H1 (cell line): ENCODE data around the gene LDLRAD3. TPM values are rescaled to one million over a fixed set of nuclear protein-coding genes. Genes with fewer than 3 reads are reported as not detected.

Experiments
- ASH2L ChIP-seq: fragments of 200-600, 300-600 bp; sonication (generic); IDR thresholded peaks from one replicate; pipeline ENCODE4 v1.7.1; 2017; ENCODE audit warnings: low read length
- EGR1 ChIP-seq: IDR thresholded peaks from 2 replicates; pipeline ENCODE4 v1.6.1; 2011; ENCODE audit warnings: low read depth, low read length, borderline replicate concordance
- HDAC2 ChIP-seq, 2 experiments: fragments of 300-600 bp in 1 of 2; sonication (generic) in 1 of 2; IDR thresholded peaks; 2 replicates each; pipeline ENCODE4 v1.6.1; 2011 to 2012; ENCODE audit warnings: low read depth in 2 of 2, low read length in 2 of 2, mild to moderate bottlenecking in 2 of 2, moderate library complexity in 2 of 2, borderline replicate concordance in 1 of 2, inconsistent platforms in 1 of 2
- KDM1A ChIP-seq: fragments of 200-600, 300-600 bp; sonication (generic); IDR thresholded peaks from 2 replicates; pipeline ENCODE4 v1.7.1; 2016; ENCODE audit warnings: mild to moderate bottlenecking, low read length, borderline replicate concordance
- KDM4A ChIP-seq: IDR thresholded peaks from one replicate; pipeline ENCODE4 v1.7.1; 2012; ENCODE audit warnings: low read depth, mild to moderate bottlenecking, moderate library complexity, low read length, inconsistent platforms; ENCODE audit not compliant: severe bottlenecking
- RAD21 ChIP-seq, 2 experiments: IDR thresholded peaks in 1 of 2; conservative IDR thresholded peaks in 1 of 2; 2 replicates each; pipeline ENCODE4 v1.6.1; 2011; ENCODE audit warnings: low read depth in 2 of 2, low read length in 2 of 2, improper control_type of control experiment in 1 of 2, inconsistent platforms in 1 of 2, mild to moderate bottlenecking in 1 of 2, moderate library complexity in 1 of 2
- polyA plus RNA-seq, 7 experiments: library from polyadenylated mRNA; depleted of rRNA in 3 of 7; stranded (reverse) in 5 of 7; unstranded in 2 of 7; fragments of >200 nt in 5 of 7; fragments of 200-250 nt in 2 of 7; gene quantifications; 1 replicate in 5 of 7; 2 replicates in 1 of 7; 4 replicates in 1 of 7; pipeline versions ENCODE4 v1.2.1 to v1.2.3, GENCODE V29; 2011 to 2013; ENCODE audit warnings: missing spikeins in 2 of 7, mixed read lengths in 2 of 7
- total RNA-seq: library from RNA; stranded (reverse); fragmentation: NEBNext Ultra II Directional; extraction: Animal tissue kit (Norgen Biotek cat#: 25700); gene quantifications from 2 replicates; pipeline ENCODE4 v1.2.1, GENCODE V29; 2021
- TF ChIP-seq, protein P1 (sequence below): IDR thresholded peaks from 2 replicates; pipeline ENCODE4 v1.6.1; 2012; ENCODE audit warnings: inconsistent platforms

The LDLRAD3 gene
- total and polyA plus RNA-seq, 2 of the 8 experiments (the other 6 are each of a cell fraction or from before 2014, with no cell fraction given): 18.6 to 22.8 TPM

DNA sequence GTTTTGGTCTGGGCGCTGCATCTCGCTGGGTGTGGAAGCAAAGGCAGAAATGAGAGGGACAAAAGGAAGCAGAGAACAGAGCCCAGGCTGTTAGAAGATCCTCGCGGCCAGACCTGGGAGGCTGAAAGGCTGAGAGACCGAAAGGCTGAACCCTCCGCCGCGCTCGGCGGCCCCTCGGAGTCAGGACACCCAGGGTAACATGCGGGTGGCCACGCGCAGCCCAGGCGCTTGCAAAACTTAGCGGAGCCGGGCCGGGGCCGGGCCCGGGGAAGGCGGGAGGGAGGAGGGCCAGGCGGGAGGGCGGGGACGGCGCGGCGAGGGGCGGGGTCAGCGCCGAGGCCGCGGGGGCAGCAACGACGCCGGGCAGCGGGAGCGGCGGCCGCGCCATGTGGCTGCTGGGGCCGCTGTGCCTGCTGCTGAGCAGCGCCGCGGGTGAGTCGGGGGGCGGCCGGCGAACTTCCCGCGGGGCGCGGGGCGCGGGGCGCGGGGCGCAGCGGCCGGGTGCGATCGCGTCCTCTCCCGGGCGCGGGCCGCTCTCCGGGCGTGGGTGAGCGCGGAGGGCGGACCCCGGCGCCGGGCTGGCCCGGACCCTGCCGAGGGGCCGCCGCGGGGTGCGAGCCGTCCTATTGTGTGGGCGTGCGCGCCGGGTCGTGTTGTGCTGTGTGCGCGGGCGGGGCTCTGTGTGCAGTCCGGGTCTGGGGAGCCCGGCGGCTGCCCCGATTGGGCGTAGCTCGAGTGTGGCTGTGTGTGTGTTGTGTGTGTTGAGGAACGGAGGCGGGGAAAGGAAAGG is at the start of gene LDLRAD3 (continued):
- TF ChIP-seq RAD21 (IDR thresholded peaks at IDR 0.05 in 1 of 2, conservative IDR thresholded peaks at IDR 0.05 in 1 of 2; ENCODE audit: low read depth in 2 of 2, low read length in 2 of 2): peak in 1 of 2 experiments; percentile 25; a peak in 1 of 4 replicates
- TF ChIP-seq, protein P1, sequence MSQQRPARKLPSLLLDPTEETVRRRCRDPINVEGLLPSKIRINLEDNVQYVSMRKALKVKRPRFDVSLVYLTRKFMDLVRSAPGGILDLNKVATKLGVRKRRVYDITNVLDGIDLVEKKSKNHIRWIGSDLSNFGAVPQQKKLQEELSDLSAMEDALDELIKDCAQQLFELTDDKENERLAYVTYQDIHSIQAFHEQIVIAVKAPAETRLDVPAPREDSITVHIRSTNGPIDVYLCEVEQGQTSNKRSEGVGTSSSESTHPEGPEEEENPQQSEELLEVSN: peak; percentile 72
- peak; percentile 27 for TF ChIP-seq ASH2L
- TF ChIP-seq KDM4A: no peak
- 0 out of 4 replicates have a peak, but pooled peaks of 1 of the 2 experiments have one; percentile 22 for TF ChIP-seq HDAC2 (IDR thresholded peaks at IDR 0.05; ENCODE audit: borderline replicate concordance in 1 of 2, low read depth in 2 of 2, low read length in 2 of 2)
- TF ChIP-seq KDM1A: no peak
- TF ChIP-seq EGR1: peak; percentile 90
